GM19372 (cell line): Measurements from ENCODE around the gene ARL16.

ENCODE experiments used
- ATAC-seq: cut with Tn5 transposase; IDR thresholded peaks from one replicate; pipeline ENCODE4 v1.9.1; 2021; ENCODE audit warnings: mild to moderate bottlenecking, low read depth, moderate library complexity; ENCODE audit not compliant: unreplicated experiment

The ARL16 gene

DNA sequence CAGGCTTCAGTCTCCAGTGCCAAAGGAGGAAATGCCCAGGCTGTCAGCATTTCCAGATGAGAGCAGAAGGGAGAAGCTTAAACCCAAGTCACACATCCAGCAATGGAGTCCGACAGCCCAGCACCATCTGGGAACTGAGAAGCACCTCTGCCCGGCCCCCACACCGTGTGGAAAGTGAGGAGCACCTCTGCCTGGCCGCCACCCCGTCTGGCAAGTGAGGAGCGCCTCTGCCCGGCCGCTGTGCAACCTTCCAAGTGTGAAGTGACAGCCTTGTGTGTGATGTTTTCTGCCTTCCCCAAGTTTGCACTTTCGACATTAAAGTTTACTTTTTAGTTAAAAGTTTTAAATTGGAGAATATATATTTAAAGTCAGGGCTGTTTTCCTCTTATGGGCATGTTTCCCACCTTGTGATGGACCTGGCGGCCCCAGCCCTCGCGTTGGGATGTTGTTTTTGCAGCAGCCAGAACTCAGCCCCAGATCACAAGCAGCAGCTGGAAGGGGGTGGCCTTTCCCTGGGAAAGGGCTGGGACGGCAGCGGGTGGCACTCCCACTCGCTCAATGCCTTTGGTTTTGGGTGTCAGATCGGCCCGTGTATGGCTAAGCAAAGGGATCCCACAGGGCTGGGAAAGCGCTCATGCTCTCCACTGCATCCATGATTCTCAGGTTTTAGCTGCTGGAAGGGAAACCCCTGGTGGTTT is 9.9 kb downstream of the ARL16 start:
- ATAC-seq = no peak

- ATAC-seq = no peak
These were observed 10.6 kb downstream of the ARL16 start for GRCh38 chr17:81672954-81673353.

DNA sequence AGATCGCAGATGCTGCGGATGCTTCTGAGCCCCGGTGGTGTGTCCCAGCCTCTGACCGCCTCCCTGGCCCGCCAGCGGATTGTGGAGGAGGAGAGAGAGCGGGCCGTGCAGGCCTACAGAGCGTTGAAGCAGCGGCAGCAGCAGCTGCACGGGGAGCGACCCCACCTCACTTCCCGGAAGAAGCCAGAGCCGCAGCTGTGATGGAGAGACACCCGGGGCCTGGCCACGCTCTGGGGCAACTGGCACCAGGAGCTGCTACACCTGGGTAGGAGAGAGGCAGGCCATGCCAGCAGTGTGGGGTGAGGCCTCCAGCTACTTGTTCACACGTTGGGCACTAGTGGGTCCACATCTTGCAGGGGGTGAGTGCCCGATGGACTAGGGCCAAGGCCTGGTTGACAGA is 11.1 kb downstream of the ARL16 start:
- ATAC-seq = no peak

GRCh38 chr17:81667754-81668153 is 15.8 kb downstream of the ARL16 start:
- ATAC-seq = no peak

- peak; percentile 91 for ATAC-seq
These were observed 17.0 kb downstream of the ARL16 start, which contains the start of the genes CCDC137 and OXLD1 for GRCh38 chr17:81666342-81667191. TSS of gene CCDC137 (plus strand) at chr17:81666737. CDS start at chr17:81666767, 30 bp downstream. TSS of gene OXLD1 (minus strand) at chr17:81666605. CDS start at chr17:81666577, 28 bp downstream.

DNA sequence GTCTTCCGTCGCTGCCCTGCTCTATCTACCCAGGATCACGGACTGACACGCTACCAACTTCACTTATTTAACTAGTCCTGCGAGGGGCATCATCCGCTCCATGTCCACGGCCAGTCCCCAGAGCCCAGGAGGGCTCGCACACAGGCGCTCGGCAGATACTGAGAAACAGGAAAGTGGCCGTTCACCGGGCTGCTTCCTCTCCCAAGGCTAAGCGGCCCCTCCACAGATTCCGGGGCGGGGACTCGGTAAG is 17.6 kb downstream of the ARL16 start:
- no peak for ATAC-seq

DNA sequence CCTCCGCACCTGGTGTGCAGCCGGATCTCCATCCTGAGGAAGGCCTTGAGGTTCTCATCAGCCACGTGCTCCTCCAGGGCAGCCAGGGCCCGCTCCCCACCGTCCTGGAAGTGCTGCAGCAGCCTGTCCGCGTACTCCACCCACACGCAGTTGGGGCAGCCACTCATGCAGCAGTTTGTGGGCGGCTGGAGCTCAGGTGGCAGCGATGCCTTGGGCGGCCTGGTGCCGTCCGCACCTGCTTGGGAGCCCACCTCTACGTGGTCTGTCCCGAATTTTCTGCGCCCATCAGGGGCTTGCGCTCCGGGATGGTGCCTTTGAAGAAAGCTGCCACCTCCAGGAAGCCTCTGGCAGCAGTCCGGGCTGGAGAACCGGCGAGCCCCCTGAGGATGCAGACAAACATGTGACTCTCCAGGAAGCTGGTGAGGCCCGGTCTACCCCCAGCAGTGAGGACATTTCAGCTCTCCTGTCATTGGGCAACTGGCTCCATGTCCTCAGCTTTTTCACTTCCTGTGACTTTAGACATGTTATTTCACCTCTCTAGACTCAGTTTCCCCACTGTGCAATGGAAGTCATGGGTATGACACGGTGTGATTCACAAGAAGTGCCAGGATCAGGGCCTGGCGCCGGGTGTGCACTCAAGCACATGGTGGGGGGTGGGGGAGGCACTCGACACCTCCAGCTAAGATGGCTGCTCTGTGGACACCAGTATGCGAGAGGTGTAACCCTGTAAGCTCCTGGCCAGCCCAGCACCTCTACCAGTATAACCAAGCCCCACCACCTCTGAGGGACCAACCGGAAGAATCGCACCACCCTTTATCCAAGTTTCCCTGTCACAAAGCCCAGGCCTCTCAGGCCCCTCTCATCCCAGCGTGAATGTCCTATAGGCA is 18.1 kb downstream of the ARL16 start:
- no peak for ATAC-seq

GRCh38 chr17:81664051-81664470 is 19.5 kb downstream of the ARL16 start:
- no peak for ATAC-seq

DNA sequence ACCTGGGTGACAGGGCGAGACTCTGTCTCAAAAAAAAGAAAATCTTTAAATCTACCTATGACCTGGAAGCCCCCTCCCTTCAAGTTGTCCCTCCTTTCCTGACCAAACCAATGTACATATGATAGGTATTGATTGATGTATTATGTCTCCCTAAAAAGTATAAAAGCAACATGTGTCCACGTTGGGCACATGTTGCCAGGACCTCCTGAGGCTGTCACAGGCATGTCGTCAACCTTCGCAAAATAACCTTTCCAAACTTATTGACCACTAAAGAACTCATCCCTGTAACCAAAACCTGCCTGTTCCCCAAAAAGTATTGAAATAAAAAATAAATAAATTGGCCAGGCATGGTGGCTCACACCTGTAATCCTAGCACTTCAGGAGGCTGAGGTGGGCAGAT is 21.6 kb downstream of the ARL16 start:
- ATAC-seq = no peak

DNA sequence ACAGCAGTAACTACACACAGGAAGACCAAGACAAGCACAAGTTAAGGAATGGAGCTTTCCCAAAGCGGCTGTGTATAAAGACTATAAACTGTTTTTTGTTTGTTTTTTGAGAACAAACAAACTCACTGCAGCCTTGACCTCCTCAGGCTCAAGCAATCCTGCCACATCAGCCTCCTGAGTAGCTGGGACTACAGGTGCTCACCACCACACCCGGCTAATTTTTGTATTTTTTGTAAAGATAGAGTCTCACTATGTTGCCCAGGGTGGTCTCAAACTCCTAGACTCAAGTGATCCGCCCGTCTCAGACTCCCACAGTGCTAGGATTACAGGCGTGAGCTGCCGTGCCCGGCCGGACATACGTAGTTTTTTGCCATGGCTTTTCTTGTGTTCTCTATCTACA is 23.2 kb downstream of the ARL16 start:
- ATAC-seq = no peak

DNA sequence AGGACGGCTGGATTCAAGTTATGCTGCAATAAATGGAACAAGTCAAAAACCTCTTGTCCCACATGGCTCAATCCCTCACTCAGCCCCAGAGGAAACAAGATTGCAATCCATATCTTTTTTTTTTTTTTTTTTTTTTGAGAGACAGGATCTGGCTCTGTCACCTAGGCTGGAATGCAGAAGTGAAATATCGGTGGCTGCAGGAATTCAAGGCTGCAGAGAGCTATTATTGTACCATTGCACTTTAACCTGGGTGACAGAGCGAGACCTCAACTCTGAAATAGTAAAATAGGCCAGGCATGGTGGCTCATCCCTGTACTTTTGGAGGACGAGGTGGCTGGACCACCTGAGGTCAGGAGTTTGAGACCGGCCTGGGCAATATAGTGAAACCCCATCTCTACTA is 24.6 kb downstream of the ARL16 start:
- ATAC-seq = no peak

DNA sequence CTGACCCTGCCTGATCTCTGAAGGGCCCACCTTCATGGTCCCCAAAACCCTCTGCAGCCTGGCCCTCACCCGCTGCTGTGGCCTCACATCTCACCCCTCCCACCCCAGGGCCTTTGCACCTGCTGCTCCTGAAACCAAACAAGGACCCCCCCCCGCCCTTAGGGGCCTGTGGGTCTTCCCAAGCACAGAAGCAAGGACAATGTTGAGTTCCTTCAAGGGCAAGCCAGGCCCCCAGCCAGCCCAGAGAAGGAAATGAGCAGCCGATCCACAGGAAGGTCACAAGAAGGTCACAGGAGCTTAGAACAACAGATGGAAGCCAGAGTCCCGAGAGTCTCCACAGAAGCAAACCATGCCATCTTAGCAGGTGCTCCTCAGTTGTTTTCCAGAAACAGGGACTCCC is 26.8 kb downstream of the ARL16 start:
- no peak for ATAC-seq

GRCh38 chr17:81656118-81656743 is 27.4 kb downstream of the ARL16 start, which contains the start of gene PDE6G:
TSS of gene PDE6G (minus strand) at chr17:81656542. CDS start at chr17:81653305, 3,237 bp downstream.
- ATAC-seq = no peak

DNA sequence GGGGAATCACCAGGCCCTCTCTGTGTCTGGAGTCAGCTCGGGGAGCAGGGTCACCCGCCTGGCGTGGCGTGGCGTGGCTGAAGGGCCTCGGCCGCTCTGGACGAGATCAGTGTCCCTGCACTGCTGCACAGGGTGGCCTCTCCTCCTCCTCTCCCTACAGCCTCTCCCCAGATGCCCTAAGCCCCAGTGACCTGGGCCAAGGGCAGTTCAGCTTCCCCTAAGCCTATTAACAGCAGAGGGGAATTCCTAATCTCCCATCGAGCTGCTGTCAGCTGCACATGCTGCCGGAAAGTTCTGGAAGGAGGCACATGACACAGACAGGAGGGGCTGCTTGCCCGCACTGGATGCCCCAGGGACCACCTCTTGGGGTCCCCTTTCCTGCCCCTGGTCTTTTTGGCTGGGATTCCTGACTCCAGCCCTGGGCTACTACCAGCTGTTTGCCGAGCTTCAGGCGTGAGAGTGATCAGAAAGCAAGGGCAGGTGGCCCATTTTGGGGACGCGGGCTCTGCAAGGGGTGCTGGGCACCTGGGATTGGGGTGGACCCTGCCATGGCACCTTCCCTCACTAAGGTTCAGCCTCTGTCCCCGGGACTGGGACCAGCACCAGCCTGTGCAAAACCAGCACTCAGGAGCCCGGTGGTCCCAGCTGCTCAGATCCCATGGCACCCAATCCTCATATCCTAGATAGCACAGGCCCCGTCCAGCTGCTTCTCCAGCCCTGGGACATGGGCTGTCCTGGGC is 28.0 kb downstream of the ARL16 start:
- no peak for ATAC-seq

- ATAC-seq = no peak
These were observed 30.5 kb downstream of the ARL16 start for GRCh38 chr17:81652906-81653771.

GRCh38 chr17:81651692-81652091 is 31.9 kb downstream of the ARL16 start:
- ATAC-seq = no peak

GRCh38 chr17:81650951-81651350 is 32.6 kb downstream of the ARL16 start:
- no peak for ATAC-seq

GRCh38 chr17:81648707-81649085 is 34.9 kb downstream of the ARL16 start:
- no peak for ATAC-seq
